Muscle of back (tissue), 11 donors: ENCODE data around the gene ANKHD1. TPM values are rescaled to one million over a fixed set of nuclear protein-coding genes. Genes with fewer than 3 reads are reported as not detected.
A peak's percentile ranks its signal among the peaks of the same experiment; 100 is the strongest.

Source experiments
- DNase-seq, 3 donors: peaks; one replicate each; pipeline versions ENCODE4 v3.0.0 to v3.0.0-alpha.2; 2013
- polyA plus RNA-seq, 10 donors: library from polyadenylated mRNA; unstranded; fragments of 120-200 nt; gene quantifications; one replicate each; pipeline ENCODE4 v1.2.1, GENCODE V29; 2013; ENCODE audit not compliant: insufficient read length in 10 of 10

Gene ANKHD1
- polyA plus RNA-seq, 10 donors: 53.5 to 87.5 (median 65.3) TPM

GRCh38 chr5:140367256-140368013 lies 34.2 kb upstream of the ANKHD1 start:
- DNase-seq: no peak

- DNase-seq: no peak
These were observed 30.1 kb upstream of the ANKHD1 start for GRCh38 chr5:140371356-140372151.

- DNase-seq: peak; percentile 66 to 88 (median 79)
These were observed 28.6 kb upstream of the ANKHD1 start for GRCh38 chr5:140372971-140373487.

GRCh38 chr5:140381351-140381750 lies 20.3 kb upstream of the ANKHD1 start:
- no peak for DNase-seq

- no peak for DNase-seq
These were observed 19.7 kb upstream of the ANKHD1 start for GRCh38 chr5:140381972-140382371.

- no peak for DNase-seq
These were observed 18.8 kb upstream of the ANKHD1 start for GRCh38 chr5:140382866-140383265.

- no peak for DNase-seq
These were observed 18.3 kb upstream of the ANKHD1 start for GRCh38 chr5:140383300-140383699.

GRCh38 chr5:140388052-140388451 lies 13.6 kb upstream of the ANKHD1 start:
- DNase-seq: no peak

- DNase-seq: no peak
These were observed 10.3 kb upstream of the ANKHD1 start for GRCh38 chr5:140391312-140391711.

GRCh38 chr5:140391732-140392131 lies 9.9 kb upstream of the ANKHD1 start:
- no peak for DNase-seq

- no peak for DNase-seq
These were observed 7.9 kb upstream of the ANKHD1 start for GRCh38 chr5:140393738-140394137.

- DNase-seq: no peak
These were observed 3.2 kb upstream of the ANKHD1 start for GRCh38 chr5:140398379-140398811.

- no peak for DNase-seq
These were observed 1.5 kb upstream of the ANKHD1 start for GRCh38 chr5:140399979-140400729.

GRCh38 chr5:140400730-140401361 lies 787 bp upstream of the ANKHD1 start:
- peak; percentile 96 to 99 (median 97) for DNase-seq

- DNase-seq: peak; percentile 27 to 80 (median 55)
These were observed 833 bp downstream of the ANKHD1 start for GRCh38 chr5:140402258-140403074.

- DNase-seq: no peak
These were observed 2.0 kb downstream of the ANKHD1 start for GRCh38 chr5:140403613-140404012.

GRCh38 chr5:140408750-140409241 lies 7.2 kb downstream of the ANKHD1 start:
- no peak for DNase-seq

- DNase-seq: no peak
These were observed 11.6 kb downstream of the ANKHD1 start for GRCh38 chr5:140413230-140413629.

GRCh38 chr5:140417235-140417634 lies 15.6 kb downstream of the ANKHD1 start:
- no peak for DNase-seq

GRCh38 chr5:140418862-140419520 lies 17.4 kb downstream of the ANKHD1 start:
- DNase-seq: no peak
